Cardiac ventricle fibroblast (primary cell): ENCODE data around the gene ARHGAP4. TPM values are rescaled to one million over a fixed set of nuclear protein-coding genes. Genes with fewer than 3 reads are reported as not detected.

Experiments used
- total RNA-seq: library from RNA; depleted of rRNA; stranded (reverse); fragments of >200 nt; gene quantifications from 2 replicates; pipeline ENCODE4 v1.2.3, GENCODE V29; 2015

ARHGAP4 gene
- 0.31 and 3.9 TPM in 2 replicates for total RNA-seq

GRCh38 chrX:153925739-153926551 lies at the start of gene ARHGAP4:
Gene ARHGAP4, minus strand, starts transcription at chrX:153926264. Its CDS starts 62 bp downstream, at chrX:153926202.

GRCh38 chrX:153972368-153973126 lies 46.5 kb upstream of the ARHGAP4 start, which contains the start of gene TMEM187:
Gene TMEM187, plus strand, starts transcription at chrX:153972754. Its CDS starts 9,309 bp downstream, at chrX:153982063.

GRCh38 chrX:153971450-153972367 lies 45.6 kb upstream of the ARHGAP4 start, which contains the start of gene HCFC1:
Gene HCFC1, minus strand, starts transcription at chrX:153971818. Its CDS starts 978 bp downstream, at chrX:153970840.

GRCh38 chrX:153944140-153944799 lies 18.2 kb upstream of the ARHGAP4 start, which contains the start of gene RENBP:
Gene RENBP, minus strand, starts transcription at chrX:153944643. Its CDS starts 33 bp downstream, at chrX:153944610.

GRCh38 chrX:153934762-153935325 lies 8.8 kb upstream of the ARHGAP4 start, which contains the start of gene NAA10:
Gene NAA10, minus strand, starts transcription at chrX:153935037. Its CDS starts 133 bp downstream, at chrX:153934904.

GRCh38 chrX:153903991-153904957 lies 21.8 kb downstream of the ARHGAP4 start, which contains the start of gene AVPR2:
Gene AVPR2, plus strand, starts transcription at chrX:153904673. Its CDS starts 473 bp downstream, at chrX:153905146.

GRCh38 chrX:153885968-153886903 lies 39.8 kb downstream of the ARHGAP4 start, which contains the start of gene L1CAM:
Gene L1CAM, minus strand, starts transcription at chrX:153886173. Its CDS starts 10,337 bp downstream, at chrX:153875836.

Other genes with a start within 250 kb of the ARHGAP4 start
- 28.0 and 31.3 TPM in 2 replicates for gene SLC6A8, start 238.3 kb downstream of the ARHGAP4 start, total RNA-seq
- 116 and 122 TPM in 2 replicates for gene BCAP31, start 201.9 kb downstream of the ARHGAP4 start, total RNA-seq
- gene ABCD1, start 201.4 kb downstream of the ARHGAP4 start, total RNA-seq, result 11.7 and 11.8 TPM in 2 replicates
- 0.94 and 2.4 TPM in 2 replicates for gene PLXNB3, start 162.0 kb downstream of the ARHGAP4 start, total RNA-seq
- gene SRPK3, start 145.2 kb downstream of the ARHGAP4 start, total RNA-seq, result 0.12 TPM in 1 of 2 replicates, not detected in the other
- gene IDH3G, start 131.9 kb downstream of the ARHGAP4 start, total RNA-seq, result 82.2 and 117 TPM in 2 replicates
- 281 and 408 TPM in 2 replicates for gene SSR4, start 131.6 kb downstream of the ARHGAP4 start, total RNA-seq
- gene PDZD4, start 95.7 kb downstream of the ARHGAP4 start, total RNA-seq, result 0.69 and 1.3 TPM in 2 replicates
- 0.05 TPM in 1 of 2 replicates, not detected in the other for gene L1CAM, start 40.1 kb downstream of the ARHGAP4 start, total RNA-seq
- not detected in 2 replicates for gene AVPR2, start 21.6 kb downstream of the ARHGAP4 start, total RNA-seq
- gene NAA10, start 8.8 kb upstream of the ARHGAP4 start, total RNA-seq, result 46.2 and 49.9 TPM in 2 replicates
- gene RENBP, start 18.4 kb upstream of the ARHGAP4 start, total RNA-seq, result 1.1 and 1.2 TPM in 2 replicates
- 34.6 and 36.1 TPM in 2 replicates for gene HCFC1, start 45.6 kb upstream of the ARHGAP4 start, total RNA-seq
- gene TMEM187, start 46.5 kb upstream of the ARHGAP4 start, total RNA-seq, result 11.1 and 12.6 TPM in 2 replicates
- gene IRAK1, start 93.6 kb upstream of the ARHGAP4 start, total RNA-seq, result 48.9 and 56.3 TPM in 2 replicates
- gene MECP2, start 171.5 kb upstream of the ARHGAP4 start, total RNA-seq, result 31.1 and 33.2 TPM in 2 replicates
- not detected in 2 replicates for gene OPN1LW, start 218.0 kb upstream of the ARHGAP4 start, total RNA-seq